SJCRH30 (cell line): ENCODE data around the gene MTF1. TPM values are rescaled to one million over a fixed set of nuclear protein-coding genes. Genes with fewer than 3 reads are reported as not detected.
A peak's percentile ranks its signal among the peaks of the same experiment; 100 is the strongest.

Experiments
- DNase-seq, 2 experiments: peaks; one replicate each; pipeline ENCODE4 v3.0.0-alpha.2; 2015 to 2020
- H3K27ac ChIP-seq: fragments of 250-450 bp; sonication (Bioruptor Pico); 2 replicates; pipeline ENCODE4 v1.5.1; 2020; ENCODE audit warnings: mild to moderate bottlenecking, moderate library complexity
- H3K27me3 ChIP-seq: fragments of 250-450 bp; sonication (Bioruptor Pico); 2 replicates; pipeline ENCODE4 v1.5.1; 2020; ENCODE audit warnings: mild to moderate bottlenecking, moderate library complexity
- H3K36me3 ChIP-seq: fragments of 250-450 bp; sonication (Bioruptor Pico); 2 replicates; pipeline ENCODE4 v1.5.1; 2020; ENCODE audit warnings: mild to moderate bottlenecking, moderate library complexity
- H3K4me1 ChIP-seq: fragments of 250-450 bp; sonication (Bioruptor Pico); 2 replicates; pipeline ENCODE4 v1.5.1; 2020; ENCODE audit warnings: mild to moderate bottlenecking, moderate library complexity
- H3K4me3 ChIP-seq: fragments of 250-450 bp; sonication (Bioruptor Pico); 2 replicates; pipeline ENCODE4 v1.5.1; 2020; ENCODE audit warnings: mild to moderate bottlenecking, moderate library complexity
- H3K9me3 ChIP-seq: fragments of 250-450 bp; sonication (Bioruptor Pico); replicated peaks from 2 replicates; pipeline ENCODE4 v1.5.1; 2020; ENCODE audit warnings: mild to moderate bottlenecking, moderate library complexity
- total RNA-seq: library from RNA; depleted of rRNA; stranded (reverse); fragments of >200 nt; shearing (Covaris generic); gene quantifications from 2 replicates; pipeline ENCODE4 v1.2.3, GENCODE V29; 2014

MTF1 gene
- total RNA-seq, 1 experiment from 2014 or later = 4.4 TPM

DNA sequence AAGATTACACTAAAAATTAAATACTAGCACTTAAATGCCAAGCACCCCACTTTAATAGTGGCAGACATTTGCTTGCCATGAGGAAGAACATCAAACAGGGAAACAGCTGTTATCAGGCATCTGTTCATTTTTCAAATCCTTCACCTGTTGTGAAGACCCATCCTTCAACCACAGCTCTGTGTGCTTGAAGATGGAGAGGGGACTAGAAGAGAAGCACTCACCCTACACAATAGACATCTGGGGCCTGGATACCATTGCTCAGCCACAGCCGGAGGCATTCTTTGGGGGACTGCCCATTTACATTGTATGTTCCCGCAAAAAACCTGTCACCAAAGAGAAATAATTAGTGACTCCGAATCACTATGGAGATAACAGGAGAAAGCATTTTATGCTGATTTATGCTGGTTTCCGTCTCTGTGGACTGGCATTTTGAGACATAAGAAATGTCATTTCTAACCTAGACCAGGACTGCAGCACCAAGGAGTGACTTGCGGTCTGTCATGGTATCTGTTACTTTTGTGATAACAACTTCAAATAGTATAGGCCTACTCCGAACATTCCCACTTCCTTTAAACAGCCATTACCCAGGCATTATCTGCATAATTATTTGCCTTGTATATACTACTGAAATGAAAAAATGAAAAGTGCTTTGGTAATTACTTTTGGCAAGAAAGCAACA, 28.8 kb upstream of the MTF1 start:
- H3K4me1 ChIP-seq = peaks cover 10% of the 10 kb centered on the region
- peak in 1 of 2 experiments; percentile 42 for DNase-seq
- no peak overlapping the region for H3K27ac ChIP-seq
- H3K4me3 ChIP-seq = no peak overlapping the region
- no peaks in the 10 kb centered on the region for H3K27me3 ChIP-seq
- H3K36me3 ChIP-seq = peaks cover 35% of the 10 kb centered on the region
- H3K9me3 ChIP-seq = no peaks in the 10 kb centered on the region

DNA sequence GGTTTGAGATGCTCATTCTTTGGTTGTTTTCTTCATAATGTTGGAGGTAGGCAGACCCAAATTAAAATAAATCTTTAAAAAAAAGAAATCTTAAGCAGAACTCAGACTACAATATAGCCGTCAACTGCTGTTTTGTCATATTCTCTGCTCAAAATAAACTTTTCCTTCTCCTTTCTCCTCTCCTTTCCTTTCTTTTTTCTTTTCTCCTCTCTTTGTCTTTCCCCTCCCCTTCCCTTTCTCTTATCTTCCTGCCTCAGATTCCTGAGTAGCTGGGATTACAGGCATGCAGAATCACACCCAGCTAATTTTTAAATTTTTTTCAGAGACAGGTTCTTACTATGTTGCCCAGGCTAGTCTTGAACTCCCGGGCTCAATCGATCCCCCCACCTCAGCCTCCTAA, 24.8 kb upstream of the MTF1 start:
- Histone ChIP-seq H3K36me3 (peaks cover 57% of the 10 kb centered on the region), H3K9me3 (no peaks in the 10 kb centered on the region), H3K4me3 (no peak overlapping the region), H3K27me3 (no peaks in the 10 kb centered on the region), H3K4me1 (peaks cover 10% of the 10 kb centered on the region), H3K27ac (no peak overlapping the region)
- DNase-seq = no peak

DNA sequence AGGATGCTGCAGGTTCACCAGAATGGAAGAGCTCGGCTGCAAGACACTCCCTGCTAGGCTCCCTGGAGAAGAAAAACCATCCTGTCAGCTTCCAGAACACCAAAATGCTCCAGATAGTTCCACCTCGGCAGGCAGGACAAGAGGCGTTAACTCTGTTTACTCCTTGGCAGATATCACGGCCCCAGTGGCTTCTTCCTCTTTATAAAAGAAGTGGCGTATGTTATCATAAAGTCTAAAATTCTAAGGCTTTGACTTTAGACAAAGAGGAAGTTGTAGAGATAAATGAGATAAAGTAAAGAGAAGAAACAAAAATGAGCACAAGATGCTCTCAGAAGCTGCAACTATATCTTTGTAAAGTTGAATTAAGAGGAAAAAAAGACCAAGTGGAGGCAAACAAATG, 24.3 kb upstream of the MTF1 start:
- no peak for DNase-seq
- Histone ChIP-seq H3K36me3 (peaks cover 52% of the 10 kb centered on the region), H3K9me3 (no peaks in the 10 kb centered on the region), H3K27me3 (no peaks in the 10 kb centered on the region), H3K4me1 (peaks cover 9% of the 10 kb centered on the region), H3K27ac (no peak overlapping the region), H3K4me3 (no peak overlapping the region)

DNA sequence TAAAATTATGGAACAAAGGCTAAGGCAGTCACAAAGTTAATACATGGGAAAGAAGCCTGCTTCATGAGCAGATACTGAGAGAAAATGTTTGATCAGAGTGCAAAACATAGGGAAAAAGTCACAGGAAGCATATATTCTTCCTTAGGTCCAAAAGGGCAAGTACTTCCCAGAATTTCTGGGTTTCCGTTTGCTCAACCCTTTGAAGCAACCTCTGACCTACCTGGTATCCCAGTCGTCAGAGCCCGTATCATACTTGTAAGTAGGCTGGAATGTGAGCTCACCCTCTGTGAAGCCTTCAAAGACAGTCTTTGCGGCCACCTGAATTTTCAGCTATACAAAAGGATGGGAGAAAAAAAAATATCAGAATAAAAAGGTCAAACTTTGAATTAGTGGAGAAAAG, 20.5 kb upstream of the MTF1 start:
- H3K27ac ChIP-seq = no peak overlapping the region
- peaks cover 48% of the 10 kb centered on the region for H3K36me3 ChIP-seq
- no peak overlapping the region for H3K4me3 ChIP-seq
- DNase-seq = no peak
- H3K4me1 ChIP-seq = no peaks in the 10 kb centered on the region
- no peaks in the 10 kb centered on the region for H3K9me3 ChIP-seq
- no peaks in the 10 kb centered on the region for H3K27me3 ChIP-seq

DNA sequence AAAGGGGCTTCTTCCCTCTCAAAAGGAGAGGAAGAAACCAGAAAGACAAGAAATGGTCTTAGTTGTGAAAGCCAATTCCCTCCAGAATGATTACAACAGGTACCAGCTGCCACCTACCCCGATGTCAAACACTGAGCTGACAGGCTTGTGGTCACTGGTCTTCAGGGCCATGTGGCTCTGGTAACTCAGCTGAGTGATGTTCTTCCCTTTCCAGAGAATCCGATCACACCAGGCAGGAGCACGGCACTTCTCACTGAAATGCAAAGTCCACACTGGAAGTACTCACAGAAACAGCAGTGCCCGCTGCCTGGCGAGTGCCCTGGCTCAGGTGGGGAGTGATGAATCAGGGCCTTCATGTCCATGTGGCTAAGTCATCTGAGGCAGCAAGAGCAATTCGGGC, 18.7 kb upstream of the MTF1 start:
- Histone ChIP-seq H3K36me3 (peaks cover 61% of the 10 kb centered on the region), H3K4me3 (no peak overlapping the region), H3K27ac (no peak overlapping the region), H3K4me1 (no peaks in the 10 kb centered on the region), H3K27me3 (no peaks in the 10 kb centered on the region), H3K9me3 (no peaks in the 10 kb centered on the region)
- DNase-seq = no peak

DNA sequence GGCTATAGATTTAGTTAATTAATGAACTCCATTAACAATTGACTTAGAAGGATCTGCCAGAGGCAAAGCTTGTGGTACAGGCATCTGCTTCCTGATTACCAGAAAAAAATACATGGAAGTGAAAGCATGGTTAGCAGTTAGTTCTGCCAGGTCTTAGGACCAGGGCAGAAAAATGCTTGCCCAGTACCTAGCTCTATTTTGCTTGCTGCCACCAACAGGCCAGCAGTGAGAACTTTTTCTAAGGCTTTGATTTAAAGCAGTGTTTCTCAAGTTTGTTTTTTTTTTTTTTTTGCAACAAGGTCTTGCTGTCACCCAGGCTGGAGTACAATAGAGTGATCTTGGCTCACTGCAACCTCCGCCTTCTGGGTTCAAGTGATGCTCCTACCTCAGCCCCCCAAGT, 16.4 kb upstream of the MTF1 start:
- H3K27me3 ChIP-seq = no peaks in the 10 kb centered on the region
- H3K9me3 ChIP-seq = no peaks in the 10 kb centered on the region
- no peak overlapping the region for H3K27ac ChIP-seq
- H3K4me3 ChIP-seq = no peak overlapping the region
- no peaks in the 10 kb centered on the region for H3K4me1 ChIP-seq
- peaks cover 50% of the 10 kb centered on the region for H3K36me3 ChIP-seq
- no peak for DNase-seq

DNA sequence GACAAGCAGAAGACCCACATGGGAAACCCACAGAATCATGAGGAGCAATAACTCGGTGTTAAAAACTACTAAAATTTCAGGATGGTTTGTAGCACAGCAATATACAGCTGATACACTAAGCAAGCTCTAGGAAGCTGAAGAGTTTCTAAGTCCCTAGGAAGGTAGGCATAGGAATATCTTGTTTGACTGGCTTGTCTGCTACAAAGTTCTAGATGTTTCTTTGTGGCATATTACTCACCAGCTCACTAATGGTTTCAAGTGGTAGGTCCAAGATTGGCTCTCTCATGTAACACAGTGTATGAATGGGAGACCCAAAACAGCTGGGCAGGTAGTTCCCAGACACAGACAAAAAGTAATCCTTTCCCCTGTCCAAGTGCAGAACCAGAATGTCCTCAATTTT, 13.3 kb upstream of the MTF1 start:
- H3K36me3 ChIP-seq = peaks cover 48% of the 10 kb centered on the region
- H3K4me3 ChIP-seq = no peak overlapping the region

DNA sequence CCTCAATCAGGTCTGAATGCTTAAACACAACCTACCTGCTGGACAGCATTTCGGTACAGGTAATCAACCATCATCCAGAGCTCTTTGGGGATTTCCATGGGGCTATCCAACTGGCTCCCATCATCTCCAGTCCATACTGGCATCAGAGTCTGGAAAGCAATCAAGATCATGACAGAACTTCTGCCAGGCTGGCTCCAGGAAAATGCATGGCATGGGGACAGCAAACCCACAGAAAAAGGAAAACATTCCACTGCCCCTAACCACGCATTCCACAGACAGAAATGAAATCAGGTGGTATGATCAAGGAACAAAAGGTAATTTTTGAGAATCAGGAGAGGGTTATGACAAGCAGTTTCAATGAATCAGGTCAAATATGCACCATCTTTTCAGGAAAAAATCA, 9.1 kb upstream of the MTF1 start:
- Histone ChIP-seq H3K27ac (no peak overlapping the region), H3K9me3 (no peaks in the 10 kb centered on the region), H3K4me3 (no peak overlapping the region), H3K36me3 (peaks cover 51% of the 10 kb centered on the region), H3K27me3 (no peaks in the 10 kb centered on the region), H3K4me1 (no peaks in the 10 kb centered on the region)
- DNase-seq = no peak

More for the DNA sequence above, 13.3 kb upstream of the MTF1 start:
- Histone ChIP-seq H3K4me1 (no peaks in the 10 kb centered on the region), H3K9me3 (no peaks in the 10 kb centered on the region), H3K27me3 (no peaks in the 10 kb centered on the region), H3K27ac (no peak overlapping the region)
- DNase-seq = no peak

DNA sequence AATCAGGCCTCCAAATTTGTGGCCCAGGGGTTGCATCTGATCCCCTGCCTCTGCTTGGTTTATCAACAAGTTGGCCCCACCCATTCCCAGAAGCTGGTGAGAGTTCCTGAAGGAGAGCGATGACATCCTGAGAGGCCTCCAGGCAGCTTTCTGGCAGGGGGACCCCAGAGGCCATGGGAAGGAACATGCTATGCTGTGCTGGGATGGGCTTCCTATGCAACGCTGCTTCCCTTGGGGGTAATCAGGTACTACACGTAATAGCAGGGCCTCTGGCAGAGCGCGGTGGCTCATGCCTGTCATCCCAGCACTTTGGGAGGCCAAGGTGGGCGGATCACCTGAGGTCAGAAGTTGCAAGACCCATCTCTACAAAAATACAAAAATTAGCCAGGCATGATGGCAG, 8.4 kb upstream of the MTF1 start:
- Histone ChIP-seq H3K4me1 (no peaks in the 10 kb centered on the region), H3K27me3 (no peaks in the 10 kb centered on the region), H3K36me3 (peaks cover 48% of the 10 kb centered on the region), H3K4me3 (no peak overlapping the region), H3K9me3 (no peaks in the 10 kb centered on the region), H3K27ac (no peak overlapping the region)
- DNase-seq = no peak

DNA sequence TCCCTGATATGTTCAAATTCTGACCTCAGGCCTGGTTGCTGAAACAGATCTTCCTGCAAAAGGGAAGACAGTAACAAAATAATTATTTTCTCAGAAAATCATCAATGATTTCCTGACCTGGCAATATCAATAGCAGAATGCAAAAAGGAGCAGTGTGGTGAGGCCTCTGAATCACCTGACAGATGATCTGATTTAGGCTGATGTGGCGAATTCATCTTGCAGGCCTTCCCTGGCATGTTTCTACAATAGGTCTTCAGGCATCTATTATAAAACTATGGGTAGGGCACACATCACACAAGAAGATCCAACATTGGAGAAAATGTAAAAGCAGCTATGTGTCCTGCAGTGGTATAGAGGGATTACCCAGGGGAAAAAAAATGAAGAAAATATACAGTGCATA, 7.1 kb upstream of the MTF1 start:
- Histone ChIP-seq H3K4me1 (no peaks in the 10 kb centered on the region), H3K36me3 (peaks cover 45% of the 10 kb centered on the region), H3K27ac (no peak overlapping the region), H3K4me3 (no peak overlapping the region), H3K9me3 (no peaks in the 10 kb centered on the region), H3K27me3 (no peaks in the 10 kb centered on the region)
- DNase-seq = no peak

DNA sequence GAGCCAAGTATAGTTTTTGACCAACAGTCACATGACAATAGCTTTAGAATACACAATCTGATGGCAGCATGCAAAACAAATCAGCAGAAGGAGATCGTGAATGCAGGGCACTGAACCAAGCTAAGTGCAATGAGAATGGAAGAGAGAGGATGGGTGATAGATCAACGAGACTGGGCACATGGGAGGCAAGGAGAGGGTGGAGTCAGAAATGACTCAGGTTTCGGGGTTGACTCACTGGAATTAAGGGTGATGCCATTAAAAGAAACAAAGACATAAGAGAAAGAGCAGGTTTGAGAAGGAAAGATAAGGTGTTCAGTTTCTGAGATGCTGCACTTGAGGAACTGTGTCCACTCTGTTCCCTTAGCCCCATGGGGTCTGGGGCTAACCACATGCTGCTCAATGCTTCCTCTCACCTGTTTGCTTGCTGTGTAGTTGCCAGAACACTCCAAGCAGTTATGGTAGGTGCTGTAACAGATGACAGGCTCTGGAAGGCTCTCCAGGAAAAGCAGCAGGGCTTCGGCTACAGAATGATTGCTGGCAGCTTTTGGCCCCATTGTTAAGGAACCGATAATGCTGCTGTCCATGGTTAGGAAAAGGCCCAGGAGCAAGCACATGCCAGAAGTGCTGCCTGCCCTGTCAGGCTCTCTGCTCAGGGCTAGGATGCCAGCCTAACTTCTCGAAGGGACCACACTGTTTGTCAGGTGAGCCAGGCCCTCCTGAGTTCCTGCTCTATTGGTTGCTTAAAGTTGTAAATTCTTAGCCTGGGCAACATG, 6.1 kb upstream of the MTF1 start:
- no peak for DNase-seq

DNA sequence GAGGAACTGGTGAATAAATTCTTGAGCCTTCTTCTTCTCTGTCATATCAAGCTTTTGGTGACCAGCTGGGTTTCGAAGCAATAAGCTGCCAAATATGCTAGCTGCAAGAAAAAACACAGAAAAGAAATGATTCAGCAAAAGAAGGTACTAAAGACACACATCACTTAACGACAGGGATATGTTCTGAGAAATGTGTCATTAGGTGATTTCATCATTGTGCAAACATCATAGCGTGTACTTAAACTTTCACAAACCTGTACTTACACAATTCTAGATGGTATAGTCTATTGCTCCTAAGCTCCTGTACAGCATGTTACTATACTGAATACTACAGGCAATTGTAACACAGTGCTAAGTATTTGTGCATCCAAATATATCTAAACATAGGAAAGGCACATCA, 2.9 kb upstream of the MTF1 start:
- Histone ChIP-seq H3K9me3 (no peaks in the 10 kb centered on the region), H3K4me1 (no peaks in the 10 kb centered on the region; the same call in none of the 2 replicates), H3K27me3 (no peaks in the 10 kb centered on the region), H3K36me3 (peaks cover 33% of the 10 kb centered on the region), H3K27ac (no peak overlapping the region), H3K4me3 (no peak overlapping the region)
- DNase-seq = no peak

More for the DNA sequence above, 6.1 kb upstream of the MTF1 start:
- no peaks in the 10 kb centered on the region for H3K27me3 ChIP-seq
- H3K4me1 ChIP-seq = no peaks in the 10 kb centered on the region
- no peak overlapping the region for H3K27ac ChIP-seq
- no peak overlapping the region for H3K4me3 ChIP-seq
- no peaks in the 10 kb centered on the region for H3K9me3 ChIP-seq
- H3K36me3 ChIP-seq = peaks cover 44% of the 10 kb centered on the region

DNA sequence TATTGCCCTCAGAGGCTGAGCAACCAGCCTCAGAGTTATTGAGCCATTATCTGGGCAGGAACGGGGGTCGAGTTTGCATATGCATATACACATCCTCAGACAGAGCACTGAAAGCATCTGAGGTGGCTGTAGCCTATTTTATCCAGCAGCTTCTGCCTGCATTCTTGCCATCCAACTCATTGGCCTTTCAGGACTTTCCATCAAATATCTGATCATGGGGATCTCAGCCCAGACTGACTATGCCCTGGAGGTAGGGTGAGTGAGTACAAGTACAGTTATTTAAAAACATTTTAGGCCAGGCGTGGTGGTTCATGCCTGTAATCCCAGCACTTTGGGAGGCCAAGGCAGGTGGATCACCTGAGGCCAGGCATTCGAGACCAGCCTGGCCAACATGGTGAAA, 1.8 kb upstream of the MTF1 start:
- DNase-seq = no peak
- peaks cover 36% of the 10 kb centered on the region for H3K36me3 ChIP-seq
- no peaks in the 10 kb centered on the region for H3K9me3 ChIP-seq
- H3K27ac ChIP-seq = no peak overlapping the region
- no peaks in the 10 kb centered on the region for H3K27me3 ChIP-seq
- no peak overlapping the region for H3K4me3 ChIP-seq
- no peaks in the 10 kb centered on the region; the same call in none of the 2 replicates for H3K4me1 ChIP-seq

DNA sequence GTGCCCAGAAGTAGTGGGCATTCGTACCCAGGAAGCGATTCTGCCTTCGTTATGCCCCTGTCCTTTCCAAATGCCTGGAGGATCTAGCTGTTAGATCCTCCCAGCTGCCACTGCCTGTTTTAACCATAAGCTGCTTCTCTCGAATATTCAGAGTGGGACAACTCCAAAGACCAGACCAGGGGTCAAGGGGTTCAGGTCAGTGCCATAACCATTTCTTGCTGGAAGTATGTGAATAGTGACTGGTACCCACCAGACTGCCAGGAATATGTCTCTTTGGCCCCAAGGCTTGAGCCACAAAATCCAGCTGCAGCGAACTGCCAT, 914 bp upstream of the MTF1 start:
- no peaks in the 10 kb centered on the region; the same call in none of the 2 replicates for H3K4me1 ChIP-seq
- H3K36me3 ChIP-seq = peaks cover 33% of the 10 kb centered on the region
- no peak for DNase-seq
- H3K27ac ChIP-seq = peak overlapping the region; percentile 69; the same call in 1 of the 2 replicates
- H3K27me3 ChIP-seq = no peaks in the 10 kb centered on the region
- H3K9me3 ChIP-seq = no peaks in the 10 kb centered on the region
- peak overlapping the region; percentile 85 for H3K4me3 ChIP-seq

DNA sequence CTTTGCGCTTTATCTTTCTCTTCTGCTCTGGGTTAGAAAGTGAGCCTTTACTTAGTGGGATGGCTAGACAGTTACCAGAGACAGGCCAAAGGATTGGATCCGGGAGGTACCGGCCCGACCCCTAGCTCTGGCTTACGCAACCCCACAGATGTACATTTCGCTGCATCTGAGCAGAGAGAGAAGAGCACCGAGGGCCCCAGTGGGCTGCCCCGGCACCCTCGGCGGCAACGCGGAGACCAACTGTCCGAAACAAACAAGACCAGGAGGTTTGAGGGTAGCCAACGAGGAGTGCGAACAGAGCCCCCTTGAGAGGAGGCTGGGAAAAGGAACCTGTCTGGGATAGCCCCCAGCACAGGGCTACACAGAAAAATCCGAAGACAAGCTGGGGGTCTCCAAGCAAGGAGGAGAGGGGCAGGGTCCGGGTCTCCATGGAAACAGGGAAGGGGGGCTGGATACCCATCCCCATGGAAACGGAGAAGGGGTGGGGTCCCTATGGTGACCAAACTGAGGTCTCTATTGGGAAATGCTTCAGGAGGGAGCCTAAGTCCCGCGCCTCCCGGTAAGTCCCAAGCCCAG, 373 bp downstream of the MTF1 start:
- Histone ChIP-seq H3K27ac (peak overlapping the region; percentile 69; the same call in 1 of the 2 replicates), H3K27me3 (no peaks in the 10 kb centered on the region), H3K4me1 (no peaks in the 10 kb centered on the region; the same call in none of the 2 replicates), H3K9me3 (no peaks in the 10 kb centered on the region), H3K4me3 (peak overlapping the region; percentile 85), H3K36me3 (peaks cover 29% of the 10 kb centered on the region)
- no peak for DNase-seq
